GM18909 (cell line): ENCODE results near the gene CNNM2.
"Not testable (repeated sequence)": the region's sequence is repeated elsewhere in the genome, so short reads cannot be mapped to it uniquely, and the experiment has no call there.

Experiments used
- ATAC-seq: cut with Tn5 transposase; IDR thresholded peaks from one replicate; pipeline ENCODE4 v1.9.1; 2021; ENCODE audit warnings: mild to moderate bottlenecking; ENCODE audit not compliant: unreplicated experiment, poor library complexity

The CNNM2 gene

DNA sequence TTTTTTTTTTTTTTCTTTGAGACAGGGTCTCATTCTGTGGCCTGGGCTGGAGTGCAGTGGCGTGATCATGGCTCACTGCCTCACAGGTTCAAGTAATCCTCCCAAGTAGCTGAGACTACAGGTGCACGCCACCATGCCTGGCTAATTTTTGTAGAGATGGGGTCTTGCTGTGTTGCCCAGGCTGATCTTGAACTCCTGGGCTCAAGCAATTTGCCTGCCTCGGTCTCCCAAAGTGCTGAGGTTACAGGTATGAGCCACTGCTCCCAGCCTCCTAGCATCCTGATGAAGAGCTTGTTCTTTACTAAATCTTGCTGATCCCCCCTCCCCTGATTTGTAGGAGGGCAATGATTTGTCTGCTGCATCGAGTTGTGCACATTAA, 149.0 kb downstream of the CNNM2 start:
- ATAC-seq = not testable (repeated sequence)

DNA sequence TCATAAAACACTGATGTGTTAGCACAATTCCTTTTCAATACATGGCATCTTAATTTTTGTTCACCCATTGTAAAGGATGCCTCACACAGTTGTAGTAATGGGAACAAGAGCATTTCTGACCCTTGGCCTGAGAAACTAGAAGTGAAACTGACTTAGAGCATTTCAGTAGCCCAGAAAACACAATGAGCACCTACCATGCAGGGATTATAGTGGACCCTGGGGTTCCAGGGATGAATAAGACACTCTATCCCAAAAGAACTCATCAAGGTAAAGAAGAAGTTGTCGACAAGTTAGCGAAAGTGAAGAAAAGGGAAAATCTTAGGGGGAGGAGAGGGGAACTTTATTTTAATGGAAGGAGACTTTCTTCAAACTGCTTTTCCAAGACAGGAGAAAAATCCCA, 149.4 kb downstream of the CNNM2 start:
- ATAC-seq = no peak

DNA sequence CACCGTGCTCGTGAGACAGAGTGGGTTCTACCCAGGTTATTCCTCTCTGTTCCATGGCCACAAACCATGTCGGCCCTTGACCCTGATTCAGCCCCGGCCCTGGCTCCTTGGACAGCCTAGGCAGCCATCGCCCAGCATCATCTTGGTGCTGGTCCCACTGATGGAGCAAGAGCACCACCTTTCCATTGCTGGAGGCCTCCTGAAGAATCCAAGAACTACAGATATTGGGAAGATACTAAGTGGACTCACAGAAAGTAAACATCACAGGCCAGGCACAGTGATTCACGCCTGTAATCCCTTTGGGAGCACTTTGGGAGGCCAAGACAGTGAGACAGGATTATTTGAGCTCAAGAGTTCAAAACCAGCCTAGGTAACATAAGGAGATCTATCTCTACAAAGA, 149.9 kb downstream of the CNNM2 start:
- ATAC-seq = no peak

DNA sequence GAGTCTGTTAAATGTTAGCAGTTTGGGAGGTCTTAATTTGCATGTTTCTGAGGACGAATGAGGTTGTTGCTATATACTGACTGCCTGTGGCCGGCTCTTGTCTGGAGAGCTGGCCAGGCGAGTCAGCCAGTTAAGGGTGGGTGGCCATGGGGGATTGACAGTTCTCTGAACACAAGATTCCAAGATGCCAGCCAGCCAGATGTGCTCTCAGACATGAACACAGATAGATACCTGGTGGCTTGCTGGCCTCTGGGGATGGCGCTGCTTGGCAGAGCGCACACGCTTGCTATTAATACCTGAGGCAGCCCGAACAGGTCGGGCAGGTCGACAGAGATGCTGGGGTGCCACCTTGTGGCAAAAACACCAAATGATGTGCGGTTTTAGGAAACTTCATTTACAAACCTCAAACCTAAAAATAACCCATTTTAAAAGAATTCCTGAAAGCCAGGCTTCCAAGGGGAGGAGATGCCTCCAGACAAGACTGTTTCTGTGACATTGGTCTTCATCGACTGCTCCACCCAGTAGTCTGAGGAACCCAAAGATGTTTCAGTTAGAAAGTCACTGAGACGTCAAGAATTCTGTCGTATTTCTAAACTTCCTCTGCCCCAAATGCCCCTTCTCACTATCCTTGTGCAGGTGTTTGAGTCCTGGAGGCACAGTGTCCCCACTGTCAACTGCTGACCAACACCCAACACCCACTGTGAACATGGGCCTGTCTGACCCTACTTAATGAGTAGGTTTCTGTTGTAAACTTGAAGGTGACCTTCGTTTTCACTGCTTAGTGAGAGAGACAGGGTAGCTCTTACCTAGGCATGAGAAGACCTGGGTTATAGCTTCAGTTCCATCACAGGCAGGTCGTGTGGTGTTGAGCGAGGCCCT, 151.6 kb downstream of the CNNM2 start:
- ATAC-seq = peak; percentile 74

DNA sequence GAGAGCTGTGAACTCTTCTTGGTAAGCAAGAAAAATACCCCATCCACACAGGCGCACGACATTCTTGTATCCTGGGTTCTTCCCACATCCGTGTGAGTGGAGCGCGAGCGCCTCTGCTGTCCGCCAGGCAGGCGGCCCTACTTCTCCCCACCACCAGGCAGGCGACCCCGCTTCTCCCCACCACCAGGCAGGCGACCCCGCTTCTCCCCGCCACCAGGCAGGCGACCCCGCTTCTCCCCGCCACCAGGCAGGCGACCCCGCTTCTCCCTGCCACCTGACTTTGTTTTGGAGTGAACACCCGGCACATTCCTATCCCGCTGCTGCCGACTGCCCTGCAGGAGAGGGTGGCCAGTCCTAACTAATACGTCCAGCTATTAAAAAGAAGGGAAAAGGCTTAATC, 154.2 kb downstream of the CNNM2 start:
- no peak for ATAC-seq

DNA sequence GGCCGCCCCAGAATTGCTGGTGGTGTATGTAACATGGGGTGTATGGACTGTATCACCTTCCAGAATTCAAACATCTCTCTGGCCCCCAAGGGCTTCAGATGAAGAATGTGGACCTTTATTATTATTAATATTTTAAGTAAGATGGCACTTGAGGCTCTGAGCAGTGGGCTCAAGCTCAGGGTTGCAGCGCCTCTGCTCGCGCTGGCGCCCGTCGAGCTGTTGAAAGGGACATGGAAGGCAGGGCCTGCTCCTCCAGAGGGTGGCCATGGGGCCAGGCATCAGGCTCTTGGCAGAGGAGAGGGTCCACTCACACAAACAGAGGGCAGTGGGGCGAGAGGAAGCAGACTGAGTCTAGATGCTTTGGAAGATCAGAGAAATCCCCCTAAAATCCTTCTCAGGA, 154.8 kb downstream of the CNNM2 start:
- ATAC-seq = no peak

DNA sequence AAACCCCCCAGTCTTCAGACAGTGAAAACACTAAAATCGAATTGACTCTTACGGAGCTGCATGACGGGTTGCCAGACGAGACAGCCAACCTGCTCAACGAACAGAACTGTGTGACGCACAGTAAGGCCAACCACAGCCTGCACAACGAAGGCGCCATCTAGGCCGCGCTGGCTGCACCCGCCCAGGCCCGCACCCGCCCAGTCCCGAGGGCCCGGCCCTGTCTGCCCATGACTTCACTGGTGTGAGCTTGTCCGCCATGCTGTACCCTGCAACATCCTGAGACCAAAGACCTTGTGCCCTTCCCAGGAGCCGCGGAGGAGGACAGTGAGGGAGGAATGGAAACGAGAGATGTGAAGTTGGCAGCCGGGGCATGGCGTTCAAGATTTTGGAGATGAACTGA, 158.9 kb downstream of the CNNM2 start:
- ATAC-seq = no peak

DNA sequence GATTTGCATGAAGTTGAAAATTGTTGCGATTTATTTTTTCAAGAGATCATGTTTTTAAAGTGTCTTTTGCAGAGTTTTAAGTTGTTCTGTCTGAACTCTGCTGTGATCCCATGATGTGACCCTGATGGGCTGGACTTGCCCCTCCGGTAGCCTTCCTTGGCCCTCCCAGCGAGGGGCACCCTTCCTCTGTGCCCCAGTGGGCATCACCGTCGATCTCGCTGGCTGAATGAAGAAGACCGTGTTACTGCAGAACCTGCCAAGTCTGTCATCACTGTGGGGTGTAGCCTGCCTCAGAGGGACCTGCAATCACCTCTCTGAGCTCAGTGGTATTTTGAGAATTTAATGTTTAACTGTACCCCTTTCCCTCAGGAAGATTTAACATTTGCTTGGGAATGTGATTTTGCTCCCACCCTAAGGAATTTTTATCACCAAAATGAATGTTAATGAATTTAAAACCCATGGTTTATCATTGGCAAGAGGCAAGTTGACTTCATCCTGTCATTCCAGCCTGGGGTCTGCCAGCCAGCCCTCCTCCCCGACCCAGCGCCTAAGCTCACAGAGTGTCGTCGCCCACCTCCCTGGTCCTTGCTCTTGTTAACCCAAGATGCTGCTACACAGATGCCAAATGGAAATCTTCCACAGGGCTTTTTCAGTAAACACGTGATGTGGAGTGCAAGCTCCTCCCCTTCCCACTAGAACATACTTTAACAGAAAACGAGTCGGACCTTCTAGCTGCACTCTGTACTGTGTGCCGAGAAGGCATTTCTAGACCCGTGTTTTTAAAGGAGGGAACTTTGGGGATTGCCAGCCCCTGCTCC, 159.6 kb downstream of the CNNM2 start:
- ATAC-seq = no peak

DNA sequence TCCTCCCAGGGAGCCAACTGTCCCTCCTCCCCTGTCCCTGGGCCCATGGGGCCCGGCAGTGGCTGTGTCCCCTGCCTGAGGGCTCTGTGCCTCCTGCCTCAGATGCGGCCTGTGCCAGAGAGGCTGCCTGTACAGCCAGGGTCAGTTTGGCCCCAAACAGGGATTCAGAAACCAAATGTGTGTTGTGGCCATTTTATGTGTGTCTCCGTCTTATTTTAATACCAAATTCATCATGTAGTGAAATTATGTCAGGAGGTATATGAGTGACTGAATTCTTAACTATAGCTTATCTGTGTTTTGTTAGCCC, 160.2 kb downstream of the CNNM2 start:
- no peak for ATAC-seq

DNA sequence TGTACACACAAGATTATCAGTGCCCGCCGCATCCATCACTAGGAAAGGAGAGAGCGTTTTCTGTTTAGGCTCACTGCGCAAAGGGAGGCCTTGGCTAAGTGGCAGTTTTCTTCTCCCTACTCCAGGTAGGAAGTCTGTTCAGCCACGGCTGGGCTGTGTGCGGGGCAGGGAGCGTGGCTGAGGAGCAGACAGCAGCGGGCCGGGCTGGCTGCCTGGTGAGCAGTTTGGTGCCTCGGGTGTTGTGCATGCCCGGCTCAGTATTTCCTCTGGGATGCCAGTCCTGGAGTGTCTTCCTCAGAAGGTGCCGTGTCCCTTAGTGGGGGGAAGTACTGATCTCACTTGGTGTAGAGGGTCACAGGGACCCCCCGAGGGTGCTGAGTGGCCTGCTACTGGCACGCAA, 160.6 kb downstream of the CNNM2 start:
- no peak for ATAC-seq

DNA sequence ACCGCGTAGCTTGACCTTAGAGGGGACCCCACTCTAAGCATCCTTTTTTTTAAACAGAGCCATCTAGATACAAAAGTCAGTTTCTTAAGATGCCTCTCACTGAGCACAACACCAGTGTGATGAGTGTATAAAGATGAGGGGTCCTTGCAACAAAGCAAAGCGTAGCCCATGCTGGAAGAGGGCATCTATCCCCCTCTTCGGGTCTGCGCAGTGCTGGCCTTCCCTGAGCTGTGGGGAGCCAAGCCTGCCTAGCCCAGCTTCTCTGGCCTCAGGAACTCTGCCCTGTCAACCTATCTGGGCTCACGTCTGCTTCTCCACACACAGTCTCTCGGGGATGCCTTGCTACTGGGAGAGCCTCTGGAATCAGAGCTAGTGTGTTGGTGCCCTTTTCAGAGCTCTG, 161.0 kb downstream of the CNNM2 start:
- no peak for ATAC-seq

DNA sequence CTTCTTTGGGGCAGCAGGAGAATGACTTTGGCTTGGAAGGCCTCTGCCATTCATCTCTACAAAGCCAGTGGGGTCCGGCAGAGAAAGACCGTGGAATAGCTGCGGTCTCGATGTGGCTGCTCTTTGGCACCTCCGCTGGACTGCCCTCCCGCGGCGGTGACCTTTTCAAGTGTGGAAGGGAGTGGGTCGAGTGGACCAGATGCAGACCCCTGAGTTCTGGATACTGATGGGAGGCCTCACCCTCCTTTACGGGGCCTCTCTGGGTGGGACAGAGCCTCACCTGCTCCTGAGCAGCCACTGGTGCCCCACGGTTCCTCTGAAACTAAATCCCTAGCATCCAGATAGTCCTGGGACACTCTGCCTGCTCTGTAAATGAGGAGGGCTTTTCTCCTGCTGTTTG, 161.9 kb downstream of the CNNM2 start:
- ATAC-seq = no peak

DNA sequence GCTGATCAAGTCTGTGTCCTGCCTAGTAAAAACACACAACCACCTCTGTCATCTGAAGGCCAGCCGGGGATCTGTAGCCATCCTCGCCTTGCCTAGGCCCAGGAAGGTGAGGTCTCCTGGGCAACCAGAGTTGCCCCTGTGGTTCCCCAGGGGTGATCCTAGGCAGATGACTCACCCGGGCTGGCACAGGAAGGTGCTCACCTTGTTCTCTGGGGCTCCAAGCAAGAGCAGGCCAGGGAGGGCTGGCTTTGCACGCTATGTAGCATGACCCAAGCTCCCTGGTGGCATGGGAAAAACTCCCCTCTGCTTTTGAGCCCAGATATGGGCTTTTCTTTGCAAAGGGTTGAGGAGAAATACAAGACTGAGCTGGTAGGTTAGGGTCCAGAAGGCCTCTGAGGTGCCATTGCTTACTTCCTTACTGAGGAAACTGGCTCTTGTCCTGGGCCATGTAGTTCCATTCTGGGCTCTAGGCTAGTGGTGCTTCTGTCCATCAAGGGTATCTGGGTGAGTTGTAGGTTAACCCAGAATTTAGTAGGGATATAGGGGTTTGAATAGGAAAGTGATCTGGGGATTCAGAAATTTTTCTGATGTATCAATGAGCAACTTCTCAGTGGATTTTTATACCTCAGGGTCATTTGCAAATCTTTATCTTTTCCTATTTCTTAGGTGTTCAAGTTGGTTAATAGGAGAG, 162.9 kb downstream of the CNNM2 start:
- ATAC-seq = no peak

DNA sequence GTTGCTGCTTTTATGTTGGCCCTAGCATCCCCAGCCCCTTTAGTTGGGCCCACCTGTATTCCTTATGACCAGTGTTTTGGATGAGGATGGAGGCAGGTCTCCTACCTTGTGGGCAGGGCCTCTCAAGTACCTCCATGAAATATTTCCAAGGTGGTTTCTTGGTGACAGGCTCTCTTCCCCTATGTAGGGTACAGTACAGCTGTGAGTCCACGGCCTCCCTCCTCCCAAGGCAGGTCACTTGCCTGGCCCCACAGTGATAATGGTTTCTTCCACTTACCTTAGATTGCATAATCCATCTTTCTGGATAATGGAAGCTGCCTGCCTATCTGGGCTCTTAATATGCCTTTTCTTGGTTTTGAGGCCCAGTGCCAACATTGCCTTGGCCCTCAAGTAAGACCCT, 164.6 kb downstream of the CNNM2 start:
- ATAC-seq = no peak

DNA sequence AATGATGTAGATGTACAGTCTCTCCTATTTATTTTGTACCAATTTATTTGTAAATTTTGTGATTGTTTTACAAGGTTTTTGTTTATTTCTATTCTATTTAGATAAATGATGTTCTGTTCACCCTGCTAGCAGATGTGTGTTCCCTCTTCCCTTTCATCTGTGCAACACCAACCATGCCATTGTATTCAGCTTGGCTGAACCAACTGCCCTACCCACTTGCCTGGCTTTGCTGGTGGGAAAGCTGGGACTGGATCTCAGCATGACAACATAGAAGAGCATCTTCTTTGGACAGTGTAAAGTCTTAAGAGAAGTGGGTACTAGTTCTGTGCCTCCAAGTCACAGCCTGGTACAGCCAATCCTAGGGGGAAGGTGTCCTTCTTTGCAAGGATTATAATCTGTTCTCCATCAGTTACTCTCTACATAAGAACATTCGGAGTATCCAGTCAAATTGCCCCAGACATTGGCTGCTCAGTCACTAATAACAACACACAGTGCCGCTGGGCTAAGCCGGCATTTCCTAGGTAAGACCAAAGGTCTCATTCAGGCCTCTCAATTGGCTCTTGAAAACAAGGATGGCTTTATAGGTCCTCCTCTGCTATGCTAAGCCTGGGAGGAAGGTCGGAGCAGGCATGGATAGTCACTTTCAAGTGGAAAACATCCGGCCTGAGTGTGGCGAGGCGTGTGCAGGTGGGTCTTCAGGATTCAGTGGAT, 165.3 kb downstream of the CNNM2 start:
- no peak for ATAC-seq

DNA sequence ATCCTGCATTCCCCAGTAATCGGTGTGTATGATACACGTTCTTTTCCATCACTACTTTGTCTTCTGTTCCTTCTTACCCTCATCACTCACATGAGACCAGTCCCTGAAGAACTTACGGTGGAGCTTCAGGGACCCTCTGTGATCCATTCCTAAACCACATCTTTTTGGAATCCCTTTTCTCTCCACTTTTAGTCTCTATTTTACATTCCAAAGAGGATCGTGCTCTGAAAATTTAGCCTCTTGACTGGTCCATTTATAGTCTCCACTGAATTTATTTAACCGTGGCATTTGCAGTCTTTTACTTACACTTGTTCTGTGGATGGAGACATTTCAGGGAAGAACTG, 165.9 kb downstream of the CNNM2 start:
- ATAC-seq = no peak

DNA sequence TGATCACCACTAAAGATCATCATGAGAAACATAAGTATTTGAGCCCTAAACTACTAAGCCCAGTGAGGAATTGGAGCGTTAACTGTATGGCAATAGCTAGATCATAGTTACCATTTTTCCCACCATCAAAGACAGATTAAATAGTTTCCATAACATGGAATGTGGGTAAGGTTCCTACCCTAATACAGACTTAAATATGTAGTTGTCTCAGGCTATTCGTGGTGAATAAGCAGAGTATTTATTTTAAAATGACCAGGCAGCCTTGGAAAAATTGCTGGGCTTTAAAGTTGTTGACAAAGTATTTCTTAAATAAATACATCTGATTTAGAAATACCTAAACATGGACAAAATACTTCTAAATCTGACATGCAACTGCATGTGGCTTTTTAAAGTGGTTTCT, 168.2 kb downstream of the CNNM2 start:
- ATAC-seq = no peak

DNA sequence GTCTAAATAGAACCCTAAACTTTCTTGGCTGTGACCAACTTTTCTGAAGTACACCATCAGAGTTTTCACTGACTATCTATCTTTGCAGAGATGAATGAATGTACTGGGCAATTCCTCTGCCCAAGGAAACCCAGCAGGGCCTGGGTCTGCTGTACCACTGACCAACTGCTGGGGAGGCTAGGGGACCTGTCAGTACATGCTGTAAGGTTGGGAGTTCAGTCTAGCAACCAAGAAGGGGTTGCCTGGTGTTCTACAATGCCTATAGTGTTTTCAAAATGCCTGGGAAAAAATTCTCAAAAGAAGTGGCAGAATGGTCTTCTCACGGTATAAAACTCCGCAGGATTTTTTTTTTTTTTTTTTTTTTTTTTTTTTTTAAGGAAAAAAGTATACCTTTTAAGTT, 168.7 kb downstream of the CNNM2 start:
- no peak for ATAC-seq

DNA sequence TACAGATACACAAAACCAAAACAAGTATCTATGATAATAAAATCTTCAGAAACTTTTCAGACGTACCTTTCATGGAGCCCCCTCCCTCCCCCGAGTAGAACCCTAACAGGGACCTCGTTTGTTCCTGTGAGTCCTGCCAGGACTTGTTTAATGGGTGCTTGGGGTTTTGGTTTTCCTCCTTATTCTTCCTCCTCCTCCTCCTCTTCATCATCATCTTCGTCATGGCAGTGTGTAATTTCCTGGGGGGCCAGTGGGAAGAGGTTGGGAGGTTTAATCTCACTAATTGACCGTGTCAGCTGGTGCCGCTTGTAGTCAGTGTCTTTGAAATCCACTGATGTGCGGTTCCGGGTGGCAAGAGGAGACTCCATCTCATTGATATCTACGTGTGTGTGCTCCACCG, 171.4 kb downstream of the CNNM2 start:
- no peak for ATAC-seq

DNA sequence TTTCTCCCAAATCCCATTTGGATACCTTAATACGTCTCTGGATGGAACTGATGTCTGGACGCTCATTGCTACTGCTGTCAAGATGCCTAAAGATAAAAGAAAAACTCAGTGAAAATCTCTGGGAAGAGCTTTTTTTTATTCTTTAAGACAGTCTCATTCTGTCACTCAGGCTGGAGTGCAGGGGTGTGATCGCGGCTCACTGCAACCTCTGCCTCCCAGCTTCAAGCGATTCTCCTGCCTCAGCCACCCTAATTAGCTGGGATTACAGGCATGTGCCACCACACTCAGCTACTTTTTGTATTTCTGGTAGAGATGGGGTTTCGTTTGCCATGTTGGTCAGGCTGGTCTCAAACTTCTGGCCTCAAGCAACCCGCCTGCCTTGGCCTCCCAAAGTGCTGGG, 172.8 kb downstream of the CNNM2 start:
- no peak for ATAC-seq

DNA sequence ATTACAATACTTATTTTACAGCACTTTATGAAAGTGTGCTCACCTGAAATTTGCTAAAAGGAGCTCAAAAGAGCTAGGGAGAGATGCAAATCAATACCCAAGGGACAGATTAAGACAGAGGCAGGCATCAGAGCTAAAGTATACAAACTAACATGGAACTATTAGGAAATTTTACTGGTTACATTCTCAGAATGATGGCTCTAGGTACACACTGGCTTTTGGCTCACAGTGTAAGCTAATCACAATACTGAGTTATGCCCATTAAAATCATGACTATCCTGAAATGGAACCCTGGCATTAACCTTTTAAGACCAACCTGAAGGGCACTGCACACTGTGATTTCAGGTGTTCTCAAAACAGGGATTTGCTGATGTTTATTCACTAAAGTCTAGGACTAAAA, 176.9 kb downstream of the CNNM2 start:
- ATAC-seq = no peak
